ENCODE measurements around the gene PLA2G4C.
"Not testable (repeated sequence)": the region's sequence is repeated elsewhere in the genome, so short reads cannot be mapped to it uniquely, and the experiment has no call there.

PLA2G4C gene

GRCh38 chr19:48113190-48113917, 2.7 kb upstream of the PLA2G4C start:
- in situ Hi-C loops (cut with MboI; ENCODE audit: low sequenced_read_pairs) = no loop called here

GRCh38 chr19:48111280-48111679, 663 bp upstream of the PLA2G4C start:
- in situ Hi-C loops (cut with MboI; ENCODE audit: low sequenced_read_pairs) = no loop called here

- in situ Hi-C loops (cut with MboI; ENCODE audit: low sequenced_read_pairs) = no loop called here
Measured at GRCh38 chr19:48108997-48109782, 1.4 kb downstream of the PLA2G4C start.

- in situ Hi-C loops (cut with MboI; ENCODE audit: low sequenced_read_pairs) = no loop called here
Measured at GRCh38 chr19:48103922-48104321, 6.7 kb downstream of the PLA2G4C start.

- in situ Hi-C loops (cut with MboI; ENCODE audit: low sequenced_read_pairs) = no loop called here
Measured at GRCh38 chr19:48102870-48103751, 7.5 kb downstream of the PLA2G4C start.

GRCh38 chr19:48095612-48096175, 14.9 kb downstream of the PLA2G4C start:
- in situ Hi-C loops (cut with MboI; ENCODE audit: low sequenced_read_pairs) = no loop called here

- in situ Hi-C loops (cut with MboI; ENCODE audit: low sequenced_read_pairs) = no loop called here
Measured at GRCh38 chr19:48094855-48095203, 15.8 kb downstream of the PLA2G4C start.

DNA sequence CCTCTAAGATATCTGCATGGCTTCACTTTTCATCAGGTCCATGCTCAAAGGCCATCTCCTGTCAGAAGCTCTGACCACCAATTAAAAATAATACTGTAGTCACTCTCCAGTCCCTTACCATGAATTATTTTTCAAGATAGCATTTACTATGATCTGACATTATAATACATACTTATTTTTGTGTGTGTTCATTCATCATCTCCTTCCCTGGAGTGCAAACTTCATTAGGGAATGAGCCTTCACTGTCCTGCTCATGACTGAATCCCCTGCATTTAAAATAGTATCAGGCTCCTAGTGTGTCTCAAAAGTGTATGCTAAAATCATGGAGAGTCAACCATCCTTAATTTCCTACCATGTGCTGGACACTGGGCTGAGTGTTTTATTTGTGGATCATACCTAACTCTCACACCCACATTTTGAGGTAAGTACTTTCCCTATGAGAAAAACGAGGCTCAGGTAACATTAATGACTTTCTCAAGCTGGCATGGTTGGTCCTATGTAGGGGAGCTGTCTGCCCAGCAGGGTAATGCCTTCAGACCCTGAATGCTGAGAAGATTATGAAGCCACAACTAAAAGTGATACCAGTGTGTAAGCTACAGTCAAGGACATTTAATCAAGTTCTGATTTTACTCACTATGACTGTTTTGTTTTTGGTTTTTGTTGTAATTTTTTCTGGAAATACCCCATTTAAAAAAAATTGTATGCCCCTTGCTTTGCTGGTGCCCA, 16.3 kb downstream of the PLA2G4C start:
- in situ Hi-C loops (cut with MboI; ENCODE audit: low sequenced_read_pairs) = no loop called here

DNA sequence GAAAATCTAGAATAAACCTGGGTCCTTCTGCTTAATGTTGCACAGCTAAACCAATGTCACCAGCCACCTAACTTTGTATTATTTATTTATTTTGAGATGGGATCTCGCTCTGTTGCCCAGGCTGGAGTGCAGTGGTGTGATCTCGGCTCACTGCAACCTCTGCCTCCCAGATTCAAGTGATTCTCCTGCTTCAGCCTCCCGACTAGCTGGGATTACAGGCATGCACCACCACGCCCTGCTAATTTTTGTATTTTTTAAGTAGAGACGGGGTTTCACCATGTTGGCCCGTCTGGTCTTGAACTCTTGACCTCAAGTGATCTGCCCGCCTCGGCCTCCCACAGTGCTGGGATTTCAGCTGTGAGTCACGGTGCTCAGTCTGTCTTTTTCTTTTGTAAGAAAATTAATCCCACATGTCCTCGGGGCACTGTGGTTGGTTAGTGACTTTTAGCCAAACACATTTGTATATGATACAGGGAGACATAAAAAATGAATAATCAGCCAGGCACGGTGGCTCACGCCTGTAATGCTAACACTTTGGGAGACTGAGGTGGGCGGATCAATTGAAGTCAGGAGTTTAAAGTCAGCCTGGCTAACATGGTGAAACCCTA, 19.4 kb downstream of the PLA2G4C start:
- in situ Hi-C loops (cut with MboI; ENCODE audit: low sequenced_read_pairs) = not testable (repeated sequence)

GRCh38 chr19:48090281-48090802, 20.3 kb downstream of the PLA2G4C start:
- in situ Hi-C loops (cut with MboI; ENCODE audit: low sequenced_read_pairs) = no loop called here

- in situ Hi-C loops (cut with MboI; ENCODE audit: low sequenced_read_pairs) = not testable (repeated sequence)
Measured at GRCh38 chr19:48088991-48089390, 21.6 kb downstream of the PLA2G4C start.

DNA sequence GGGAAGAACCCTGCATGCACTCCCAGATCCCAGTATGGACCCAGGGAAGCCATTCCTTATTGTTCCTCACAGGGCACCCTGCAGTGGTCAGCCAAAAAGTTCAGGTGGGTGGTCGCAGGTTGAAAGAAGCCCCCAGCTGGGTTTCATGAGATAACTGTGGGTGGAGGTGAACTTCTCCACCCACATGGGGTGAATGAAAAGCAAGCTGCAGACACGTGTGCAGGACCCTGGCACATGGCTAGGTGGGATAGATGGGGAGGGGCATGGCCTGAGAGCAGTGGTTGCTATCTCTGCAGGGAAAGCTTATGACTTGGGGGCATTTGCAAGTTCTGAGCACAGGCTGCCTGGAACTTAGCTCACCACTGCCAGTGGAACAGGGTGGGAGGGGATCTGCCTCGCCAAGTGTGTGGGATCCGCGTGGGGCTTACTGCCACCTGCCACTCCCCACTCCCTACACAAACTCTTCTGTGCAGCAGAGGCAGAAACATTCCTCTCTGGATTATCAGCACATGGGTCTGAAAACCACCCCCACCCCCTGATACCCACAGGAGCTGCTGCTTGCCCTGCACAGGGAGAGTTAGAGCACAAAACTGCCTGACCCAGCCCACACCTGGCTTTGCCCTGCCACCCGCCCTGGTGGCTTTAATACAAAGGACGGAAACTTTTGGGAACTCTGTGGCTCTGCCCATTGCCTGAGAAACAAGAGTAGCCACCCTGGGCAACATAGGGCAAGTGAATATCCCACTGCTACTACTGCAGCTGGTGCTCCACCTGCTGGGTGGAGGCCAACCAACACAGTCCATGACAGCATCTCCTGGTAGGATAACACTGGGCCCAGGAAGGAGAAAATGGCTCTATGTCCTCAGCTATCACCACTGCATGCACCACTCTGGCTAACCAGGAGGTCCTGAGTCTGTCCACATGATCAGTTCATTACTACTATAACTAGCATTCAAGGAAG, 24.4 kb downstream of the PLA2G4C start:
- in situ Hi-C loops (cut with MboI; ENCODE audit: low sequenced_read_pairs) = no loop called here

DNA sequence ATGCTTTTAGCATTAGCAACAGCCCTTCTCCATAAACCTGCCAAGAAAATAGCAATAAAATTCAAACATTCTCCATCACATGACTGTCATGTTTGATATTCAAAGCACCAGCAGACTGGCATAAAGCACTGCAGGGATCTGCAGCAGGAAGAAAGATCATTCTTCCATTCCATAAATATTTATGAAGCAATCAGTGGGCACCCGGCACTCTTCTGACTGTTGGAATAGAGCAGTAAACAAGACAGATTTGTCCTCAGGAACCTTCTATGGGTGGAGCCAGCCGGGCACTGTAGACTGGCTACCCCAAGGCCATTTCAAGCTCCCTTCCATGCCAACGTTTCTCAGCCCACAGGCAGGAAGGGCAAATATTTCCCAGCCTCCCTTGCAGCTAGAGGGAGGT, 25.5 kb downstream of the PLA2G4C start:
- in situ Hi-C loops (cut with MboI; ENCODE audit: low sequenced_read_pairs) = no loop called here

DNA sequence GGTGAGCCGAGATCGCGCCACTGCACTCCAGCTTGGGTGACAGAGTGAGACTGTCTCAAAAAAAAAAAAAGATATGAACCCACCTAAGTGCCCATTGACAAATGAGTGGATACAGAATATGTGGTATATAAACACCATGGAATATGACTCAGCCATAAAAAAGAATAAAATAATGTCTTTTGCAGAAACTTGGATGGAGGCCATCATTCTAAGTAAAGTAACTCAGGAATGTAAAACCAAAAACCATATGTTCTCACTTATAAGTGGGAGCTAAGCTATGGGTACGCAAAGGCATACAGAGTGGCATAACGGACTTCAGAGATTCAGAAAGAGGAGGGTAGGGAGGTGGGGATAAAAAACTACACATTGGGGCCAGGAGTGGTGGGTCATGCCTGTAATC, 29.5 kb downstream of the PLA2G4C start:
- in situ Hi-C loops (cut with MboI; ENCODE audit: low sequenced_read_pairs) = no loop called here

GRCh38 chr19:48070177-48070769, 40.3 kb downstream of the PLA2G4C start:
- in situ Hi-C loops (cut with MboI; ENCODE audit: low sequenced_read_pairs) = not testable (repeated sequence)

DNA sequence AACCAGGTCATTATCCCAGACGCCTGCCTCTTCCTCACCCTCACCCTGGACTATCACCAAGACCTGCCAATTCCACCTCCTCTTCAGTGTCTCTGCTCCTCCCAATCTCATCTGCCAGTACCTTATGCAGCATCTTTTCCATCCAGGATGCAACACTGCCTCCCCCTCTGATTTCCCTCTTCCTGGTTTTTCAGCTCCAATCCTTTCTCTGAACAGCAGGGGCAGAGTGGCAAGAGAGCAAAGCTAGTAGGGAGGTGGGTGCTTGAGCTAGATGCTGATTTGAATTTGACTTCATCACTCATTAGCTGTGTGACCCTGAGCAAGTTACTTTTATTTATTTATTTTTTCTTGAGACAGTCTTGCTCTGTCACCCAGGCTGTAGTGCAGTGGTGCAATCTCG, 41.2 kb downstream of the PLA2G4C start:
- in situ Hi-C loops (cut with MboI; ENCODE audit: low sequenced_read_pairs) = no loop called here

DNA sequence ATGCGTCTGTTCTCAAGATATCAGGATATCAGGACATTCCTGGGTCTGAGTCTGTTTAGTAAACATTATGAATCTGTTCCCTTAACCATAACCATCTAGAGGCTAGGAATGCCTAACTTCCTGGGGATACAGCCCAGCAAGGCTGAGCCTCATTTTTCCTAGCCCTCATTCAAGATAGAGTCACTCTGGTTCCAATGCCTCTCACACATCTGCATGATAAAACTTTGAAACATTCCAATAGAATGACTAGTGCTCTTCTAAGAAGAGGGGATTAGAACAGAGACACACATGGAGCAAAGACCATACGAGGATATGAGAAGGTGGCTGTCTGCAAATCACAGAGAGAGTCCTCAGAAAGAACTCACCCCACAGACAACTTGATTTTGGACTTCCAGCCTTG, 46.1 kb downstream of the PLA2G4C start:
- in situ Hi-C loops (cut with MboI; ENCODE audit: low sequenced_read_pairs) = no loop called here

All from HL-60/S4 (cell line).